Central memory CD4-positive, alpha-beta T cell (primary cell): ENCODE measurements around the gene HAPLN2.
"Not testable (repeated sequence)": the region's sequence is repeated elsewhere in the genome, so short reads cannot be mapped to it uniquely, and the experiment has no call there.

ENCODE experiments used
- DNase-seq: peaks from one replicate; pipeline ENCODE4 v3.0.0; 2022

The HAPLN2 gene

DNA sequence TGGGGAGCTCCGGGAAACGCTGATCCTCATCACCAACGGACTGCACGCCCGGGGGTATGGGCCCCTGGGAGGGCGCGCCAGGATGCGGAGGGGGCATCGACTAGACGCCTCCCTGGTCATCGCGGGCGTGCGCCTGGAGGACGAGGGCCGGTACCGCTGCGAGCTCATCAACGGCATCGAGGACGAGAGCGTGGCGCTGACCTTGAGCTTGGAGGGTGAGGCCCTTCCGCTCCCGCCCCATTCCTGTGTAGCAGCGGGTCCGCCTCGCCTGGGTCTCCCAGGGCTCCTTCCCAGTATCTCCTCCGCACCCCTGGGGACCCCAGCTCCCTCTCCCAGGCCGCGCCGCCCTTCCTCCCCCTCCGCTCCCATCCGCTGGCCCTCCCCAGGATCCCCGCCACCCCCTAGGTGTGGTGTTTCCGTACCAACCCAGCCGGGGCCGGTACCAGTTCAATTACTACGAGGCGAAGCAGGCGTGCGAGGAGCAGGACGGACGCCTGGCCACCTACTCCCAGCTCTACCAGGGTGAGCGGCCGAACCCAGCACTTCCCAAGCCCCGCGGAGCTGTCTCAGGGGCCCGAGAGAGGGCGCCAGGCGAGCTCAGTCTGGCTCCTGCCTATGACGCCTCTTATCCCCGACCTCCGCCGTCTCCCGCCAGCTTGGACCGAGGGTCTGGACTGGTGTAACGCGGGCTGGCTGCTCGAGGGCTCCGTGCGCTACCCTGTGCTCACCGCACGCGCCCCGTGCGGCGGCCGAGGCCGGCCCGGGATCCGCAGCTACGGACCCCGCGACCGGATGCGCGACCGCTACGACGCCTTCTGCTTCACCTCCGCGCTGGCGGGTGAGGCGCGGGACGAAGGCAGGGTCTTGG, 5.0 kb downstream of the HAPLN2 start:
- DNase-seq, result peak; percentile 10

DNA sequence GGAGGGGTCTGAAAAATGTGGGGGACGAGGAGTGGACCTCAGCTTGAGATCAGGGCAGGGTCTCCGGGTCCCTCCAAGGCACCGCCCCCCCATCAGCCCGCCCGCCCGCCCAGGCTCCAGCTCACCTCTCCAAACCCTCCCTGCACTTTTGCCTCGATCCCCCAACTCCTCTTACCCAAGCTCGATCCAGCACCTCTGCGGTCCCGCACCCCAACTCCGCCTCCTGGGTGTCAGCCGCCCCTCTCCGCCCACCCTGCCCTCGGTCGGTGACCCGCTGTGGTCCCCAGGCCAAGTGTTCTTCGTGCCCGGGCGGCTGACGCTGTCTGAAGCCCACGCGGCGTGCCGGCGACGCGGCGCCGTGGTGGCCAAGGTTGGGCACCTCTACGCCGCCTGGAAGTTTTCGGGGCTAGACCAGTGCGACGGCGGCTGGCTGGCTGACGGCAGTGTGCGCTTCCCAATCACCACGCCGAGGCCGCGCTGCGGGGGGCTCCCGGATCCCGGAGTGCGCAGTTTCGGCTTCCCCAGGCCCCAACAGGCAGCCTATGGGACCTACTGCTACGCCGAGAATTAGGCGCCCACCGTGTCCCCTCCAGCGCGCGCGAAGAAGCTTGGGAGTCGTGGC, 5.7 kb downstream of the HAPLN2 start:
- DNase-seq, result no peak

DNA sequence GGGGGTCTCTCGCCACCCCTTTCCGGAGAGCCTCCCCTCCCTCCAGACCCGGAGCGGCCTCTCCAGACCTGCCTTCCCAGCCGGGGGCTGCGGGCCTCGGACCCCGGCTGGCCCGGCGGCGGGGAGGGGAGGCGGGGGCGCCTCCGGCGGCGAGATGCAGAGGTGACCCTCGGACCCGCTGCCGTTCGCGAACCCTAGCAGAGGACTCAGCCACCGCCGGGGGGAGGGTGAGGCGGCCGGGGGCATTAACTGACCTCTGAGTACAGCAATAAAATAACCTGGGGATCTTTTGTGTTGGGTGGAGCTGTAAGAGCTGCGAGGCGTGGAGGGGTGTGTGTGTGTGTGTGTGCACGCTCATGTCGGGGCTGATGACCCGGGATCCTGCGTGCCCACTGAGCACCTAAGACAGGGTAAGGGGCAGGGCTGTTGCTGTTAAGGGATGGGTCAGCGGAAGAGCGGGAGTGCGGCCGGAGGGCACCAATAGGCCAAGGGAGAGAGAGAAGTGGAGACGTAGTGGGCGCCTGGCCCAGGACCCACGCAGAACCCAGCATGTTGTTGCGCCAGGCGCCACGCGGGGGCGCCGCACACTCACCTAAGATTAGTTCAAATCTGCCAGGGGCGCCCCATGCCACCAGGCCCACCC, 6.3 kb downstream of the HAPLN2 start:
- DNase-seq, result peak; percentile 58

DNA sequence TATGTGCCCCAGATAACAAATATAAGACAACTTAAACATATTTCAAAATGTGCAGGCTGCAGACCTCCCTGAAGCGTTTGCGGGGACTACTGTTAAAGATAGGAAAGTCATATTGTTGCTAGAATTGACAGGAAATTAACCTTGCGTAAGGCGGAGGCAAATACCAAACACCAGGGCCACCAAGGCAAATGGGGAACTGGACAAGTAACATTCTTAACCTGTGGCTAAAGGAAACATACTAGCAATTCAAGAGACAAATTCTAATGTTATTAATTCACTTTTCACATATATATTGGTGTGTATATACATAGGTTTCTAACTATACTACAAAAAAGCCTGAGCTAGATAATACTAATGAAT, 6.8 kb downstream of the HAPLN2 start:
- DNase-seq, result no peak

GRCh38 chr1:156627313-156627880, 8.2 kb downstream of the HAPLN2 start:
- peak; percentile 8 for DNase-seq

GRCh38 chr1:156629823-156630449, 10.7 kb downstream of the HAPLN2 start:
- DNase-seq, result no peak

DNA sequence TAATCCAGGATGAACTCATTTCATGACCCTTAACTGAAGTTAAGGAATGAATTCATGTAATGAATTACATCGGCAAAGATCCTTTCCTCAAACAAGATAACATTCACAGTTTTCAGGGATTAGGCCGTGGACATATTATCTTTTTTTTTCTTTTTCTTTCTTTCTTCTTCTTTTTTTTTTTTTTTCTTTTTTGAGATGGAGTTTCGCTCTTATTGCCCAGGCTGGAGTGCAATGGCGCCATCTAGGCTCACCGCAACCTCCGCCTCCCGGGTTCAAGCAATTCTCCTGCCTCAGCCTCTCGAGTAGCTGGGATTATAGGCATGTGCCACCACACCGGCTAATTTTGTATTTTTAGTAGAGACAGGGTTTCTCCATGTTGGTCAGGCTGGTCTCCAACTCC, 11.9 kb downstream of the HAPLN2 start:
- DNase-seq, result not testable (repeated sequence)

DNA sequence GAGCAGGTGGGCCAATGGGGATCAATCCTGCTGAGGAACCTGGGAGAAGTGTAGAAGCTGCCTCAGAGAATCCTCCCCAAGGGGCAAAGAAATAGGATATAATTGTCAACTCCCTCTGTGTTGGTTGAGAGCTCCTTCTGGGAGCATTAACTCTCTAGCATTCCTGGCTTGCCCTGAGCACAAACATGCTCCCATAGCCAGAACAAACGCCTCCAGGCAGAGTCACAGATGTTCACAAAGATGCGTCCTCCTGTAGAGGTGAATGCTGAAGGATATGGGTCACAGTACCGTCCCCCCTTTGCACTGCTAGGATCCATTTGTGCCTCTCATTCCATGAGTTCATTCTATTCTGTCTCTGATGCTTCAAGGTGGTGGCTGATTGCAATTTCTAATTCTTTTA, 13.1 kb downstream of the HAPLN2 start:
- DNase-seq, result no peak

- no peak for DNase-seq
Observed at GRCh38 chr1:156638189-156638985, 19.2 kb downstream of the HAPLN2 start.

DNA sequence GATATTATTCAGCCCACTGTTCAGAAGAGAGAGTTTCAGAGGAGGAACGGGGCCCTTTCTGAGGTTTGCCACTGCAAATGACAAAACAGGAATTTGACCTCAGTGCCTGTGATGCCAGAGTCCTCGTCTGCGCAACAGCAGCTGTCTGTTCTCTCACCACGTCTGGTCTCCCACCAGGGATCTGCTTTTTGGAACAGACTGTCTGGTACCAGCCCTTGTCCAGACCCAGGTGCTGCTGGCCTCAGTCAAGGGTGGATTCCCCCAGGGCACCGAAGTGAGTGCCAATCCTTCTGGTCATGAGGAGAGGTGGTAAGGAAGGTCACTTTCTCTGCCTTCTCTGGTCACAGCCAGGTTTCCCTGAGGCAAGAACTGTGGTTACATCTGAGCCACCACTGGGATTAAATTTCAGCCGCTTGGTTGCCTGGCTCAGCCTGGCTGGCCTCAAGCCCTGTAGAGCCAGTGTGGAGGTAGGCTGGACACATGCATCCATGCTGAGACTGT, 20.4 kb downstream of the HAPLN2 start:
- DNase-seq, result no peak

DNA sequence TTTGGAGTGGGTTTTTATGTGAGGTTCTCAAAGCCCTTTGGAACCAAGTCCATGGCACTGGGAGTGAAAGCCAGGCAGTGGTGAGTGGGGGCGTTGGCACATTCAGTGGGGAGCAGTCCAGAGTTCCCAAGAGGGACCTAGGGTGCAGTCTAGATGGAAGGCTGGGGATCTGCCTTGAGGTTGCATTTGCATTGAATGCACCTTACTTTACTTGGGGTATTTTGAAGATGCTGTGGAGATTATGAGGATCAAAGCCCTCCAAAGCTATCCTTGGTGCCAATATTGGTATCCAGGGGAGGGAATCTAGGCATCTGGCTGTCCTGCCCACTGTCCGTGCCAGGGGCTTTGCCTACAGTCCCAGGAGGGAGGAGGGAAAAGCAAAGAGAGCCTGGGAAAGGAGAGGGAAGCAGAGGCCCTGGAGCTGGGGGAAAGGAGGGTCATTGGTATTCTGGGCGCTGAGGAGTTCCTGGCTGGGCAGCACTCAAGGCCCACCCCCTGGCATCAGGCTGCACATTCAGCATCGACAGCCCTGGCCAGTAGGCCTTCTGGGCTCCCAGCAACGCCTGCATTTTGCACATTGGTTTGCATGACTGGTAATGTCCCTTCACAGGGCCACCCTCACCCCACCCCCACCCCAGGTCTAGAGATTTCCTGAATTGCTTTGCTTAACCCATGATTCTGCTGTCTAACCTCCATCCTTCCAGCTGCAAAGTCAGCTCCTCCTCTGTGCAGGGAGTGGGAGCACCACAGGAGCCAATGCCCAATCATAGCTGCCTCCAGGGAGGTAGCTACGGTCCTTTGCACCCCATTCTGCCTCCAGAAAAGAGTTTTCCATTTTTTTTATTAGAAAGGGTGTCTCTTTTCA, 21.9 kb downstream of the HAPLN2 start:
- no peak for DNase-seq

DNA sequence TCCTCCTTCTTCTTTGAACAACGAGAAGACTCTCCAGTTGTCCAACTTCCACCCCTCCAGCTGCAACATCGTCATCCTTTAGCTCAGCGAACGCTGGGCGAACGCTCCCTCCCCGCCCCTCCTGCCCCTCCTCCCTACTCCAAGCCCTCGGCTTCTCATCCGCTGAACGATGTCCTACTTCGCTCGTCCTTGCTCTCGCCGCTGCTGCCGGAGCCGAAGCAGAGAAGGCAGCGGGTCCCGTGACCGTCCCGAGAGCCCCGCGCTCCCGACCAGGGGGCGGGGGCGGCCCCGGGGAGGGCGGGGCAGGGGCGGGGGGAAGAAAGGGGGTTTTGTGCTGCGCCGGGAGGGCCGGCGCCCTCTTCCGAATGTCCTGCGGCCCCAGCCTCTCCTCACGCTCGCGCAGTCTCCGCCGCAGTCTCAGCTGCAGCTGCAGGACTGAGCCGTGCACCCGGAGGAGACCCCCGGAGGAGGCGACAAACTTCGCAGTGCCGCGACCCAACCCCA, 22.6 kb downstream of the HAPLN2 start, which contains the start of gene BCAN:
Gene BCAN, plus strand, starts transcription at position 357 of the 504 bp plus-strand sequence. CDS start 3,938 bp downstream, outside the sequence.
- no peak for DNase-seq

DNA sequence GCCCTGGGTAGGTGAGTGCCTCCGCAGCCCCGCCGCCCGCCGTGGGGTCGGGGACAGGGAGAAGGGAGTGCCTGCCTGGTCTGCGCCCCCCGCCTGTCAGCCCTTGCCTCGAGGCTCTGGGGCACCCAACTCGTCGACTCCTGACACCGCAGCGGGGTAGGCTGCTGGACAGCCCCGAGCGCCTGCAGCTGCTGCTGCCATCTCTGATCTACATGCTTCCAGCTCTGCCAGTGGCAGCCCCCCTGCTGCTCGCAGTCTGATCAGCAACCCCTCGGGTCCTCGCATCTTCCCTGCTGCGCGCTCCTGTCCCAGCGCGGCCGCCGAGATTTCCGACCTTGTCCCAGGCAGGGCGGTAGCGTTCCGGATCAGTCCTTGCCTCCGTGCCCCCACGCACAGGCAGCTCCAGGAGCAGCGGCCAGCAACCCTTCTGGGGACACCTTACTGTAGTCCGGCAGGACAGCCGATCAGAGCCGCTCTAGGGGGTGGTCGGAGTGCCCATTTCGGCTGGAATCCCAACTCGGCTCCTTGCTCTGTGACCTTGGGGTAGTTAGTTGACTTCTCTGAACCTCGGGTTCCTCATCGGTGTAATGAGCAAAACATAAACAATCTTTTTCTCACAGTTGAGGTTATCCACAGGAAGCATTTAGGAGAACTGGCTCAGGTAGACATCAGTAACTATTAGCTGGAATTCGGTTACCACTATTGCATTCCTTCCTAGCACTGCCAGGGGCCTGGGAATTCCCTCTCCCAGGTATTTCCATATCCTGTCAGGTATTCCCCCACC, 23.2 kb downstream of the HAPLN2 start:
- no peak for DNase-seq

DNA sequence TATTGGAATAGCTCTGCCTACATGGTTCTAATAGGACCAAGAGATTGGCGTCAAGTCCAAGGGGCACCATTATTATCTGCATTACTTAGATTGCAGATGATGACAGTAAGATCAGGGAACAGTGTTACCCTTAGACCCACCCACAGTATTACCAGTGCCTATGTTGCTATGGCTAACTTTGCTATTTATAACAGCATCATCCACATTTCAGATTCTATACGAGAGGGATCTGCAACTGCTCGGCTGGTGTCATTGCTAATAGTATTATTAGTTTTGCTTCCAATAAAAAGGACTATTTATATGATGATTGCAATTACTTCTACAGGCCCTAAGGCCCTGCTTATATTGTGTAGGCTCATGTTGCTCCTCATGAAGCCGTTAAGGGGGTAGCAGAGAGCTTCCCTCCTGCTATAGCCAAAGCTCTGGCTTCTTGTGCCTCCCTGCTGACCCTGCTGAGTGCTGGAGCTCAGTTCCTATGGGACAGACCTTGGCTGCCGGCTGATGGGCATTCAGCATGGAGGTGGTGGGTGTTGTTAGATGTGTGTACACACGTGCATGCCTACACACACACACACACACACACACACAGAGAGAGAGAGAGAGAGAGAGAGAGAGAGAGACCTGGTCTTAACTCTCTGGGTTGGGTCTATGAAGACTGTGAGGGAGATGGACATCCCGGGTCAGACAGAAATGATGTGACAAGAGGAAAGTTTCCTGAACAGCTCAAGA, 24.0 kb downstream of the HAPLN2 start:
- DNase-seq, result no peak

DNA sequence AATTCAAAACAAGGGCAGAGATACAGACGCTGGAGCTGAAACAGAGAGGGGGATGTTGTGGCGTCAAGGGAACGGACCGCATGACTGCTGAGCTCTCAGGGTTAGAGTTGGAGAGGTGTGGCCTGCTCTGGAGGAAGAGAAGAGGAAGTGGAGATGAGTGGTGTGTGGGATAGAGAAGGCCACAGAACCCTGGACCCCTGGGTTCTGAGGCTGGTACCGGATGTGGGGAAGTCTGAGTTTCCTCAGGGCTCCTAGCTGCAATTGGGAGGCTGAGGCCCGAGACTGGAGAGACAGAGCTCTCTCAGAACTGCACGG, 24.5 kb downstream of the HAPLN2 start:
- DNase-seq, result peak; percentile 35

DNA sequence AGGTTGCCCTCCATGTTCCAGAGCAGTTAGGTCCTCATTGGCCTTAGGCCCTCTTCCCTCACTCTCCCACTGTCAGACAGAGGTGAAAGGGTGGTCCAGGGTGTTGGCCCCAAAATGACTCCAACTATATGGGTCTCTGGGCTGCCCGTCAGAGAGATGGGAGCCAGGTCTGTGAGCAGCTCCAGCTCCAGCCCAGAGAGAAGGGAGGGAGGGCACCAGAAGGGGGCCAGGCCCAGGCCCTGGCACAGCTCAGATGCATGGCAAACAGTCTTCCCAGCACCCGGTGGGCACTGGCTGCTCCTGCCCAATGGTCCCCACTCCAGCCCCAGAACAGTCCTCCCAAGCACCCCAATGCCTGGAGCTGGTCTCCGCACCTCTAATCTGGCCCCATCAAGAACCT, 24.9 kb downstream of the HAPLN2 start:
- no peak for DNase-seq

DNA sequence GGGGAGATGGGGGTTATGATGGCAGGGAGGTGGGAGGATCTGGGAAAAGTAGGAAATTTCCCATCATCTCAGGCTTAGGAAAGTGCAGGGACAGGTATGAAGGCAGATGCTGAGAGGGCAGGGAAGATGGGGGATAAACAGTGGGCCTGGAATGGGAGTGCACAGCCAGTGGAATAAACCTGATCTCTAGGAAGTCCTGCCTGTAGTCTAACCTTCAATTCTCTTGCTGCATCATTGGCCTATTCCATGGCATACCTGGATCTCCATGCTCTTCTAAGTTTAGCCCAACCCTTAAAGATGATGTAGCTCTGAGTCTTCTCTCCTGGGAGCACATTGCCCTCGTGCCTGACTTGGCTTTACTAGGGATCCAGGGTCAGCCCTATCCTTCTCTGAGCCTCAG, 25.4 kb downstream of the HAPLN2 start:
- DNase-seq, result no peak

DNA sequence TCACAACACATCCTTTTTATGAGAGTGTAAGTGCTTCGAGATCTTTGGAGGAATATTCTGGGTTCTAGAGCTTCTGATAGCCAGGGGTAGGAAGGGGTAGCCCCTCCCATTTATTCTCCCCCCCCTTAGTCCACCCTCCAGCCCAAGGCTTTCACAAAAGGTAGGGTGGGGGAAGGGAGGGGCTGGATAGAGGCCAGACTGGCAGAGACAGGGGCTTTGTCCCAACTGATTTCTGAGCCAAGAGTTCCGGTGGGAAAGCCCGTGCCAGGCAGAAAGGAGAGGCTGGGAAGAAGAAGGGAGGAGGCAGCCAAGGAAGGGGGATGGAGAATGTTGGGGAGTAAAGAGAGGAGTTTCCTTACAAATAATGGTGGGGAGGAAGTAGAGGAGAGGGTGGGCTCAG, 25.8 kb downstream of the HAPLN2 start:
- DNase-seq, result no peak

- no peak for DNase-seq
Observed at GRCh38 chr1:156645666-156646065, 26.5 kb downstream of the HAPLN2 start.
